Stimulated activated naive CD8-positive, alpha-beta T cell treated with anti-CD3 and anti-CD28 coated beads, Interleukin-15, amount 100 ng/mL, for 72 hours (primary cell): ENCODE measurements around the gene FEZF2.

ENCODE experiments used
- ATAC-seq: fragments of 150-1000 bp; cut with Tn5 transposase; 2 replicates; pipeline ENCODE4 v1.10.0; 2021; ENCODE audit warnings: mild to moderate bottlenecking, moderate library complexity
- DNase-seq, 2 donors: peaks; one replicate each; pipeline ENCODE4 v3.0.0; 2021 to 2022
- H3K27ac Mint-ChIP-seq, 2 donors: one replicate each; pipeline ENCODE4 v1.8.0; 2022; ENCODE audit warnings: mild to moderate bottlenecking in 2 of 2, mixed read lengths in 2 of 2, moderate library complexity in 2 of 2
- H3K27me3 Mint-ChIP-seq: one replicate; pipeline ENCODE4 v1.8.0; 2022; ENCODE audit warnings: mixed read lengths
- H3K4me1 Mint-ChIP-seq: one replicate; pipeline ENCODE4 v1.8.0; 2022; ENCODE audit warnings: mild to moderate bottlenecking, mixed read lengths
- H3K4me3 Mint-ChIP-seq, 2 donors: one replicate each; pipeline ENCODE4 v1.8.0; 2022; ENCODE audit warnings: mild to moderate bottlenecking in 2 of 2, mixed read lengths in 2 of 2, moderate library complexity in 1 of 2
- H3K9me3 Mint-ChIP-seq, 2 donors: one replicate each; pipeline ENCODE4 v1.8.0; 2022; ENCODE audit warnings: mixed read lengths in 2 of 2

FEZF2 gene

GRCh38 chr3:62376906-62377877 lies 3.8 kb upstream of the FEZF2 start:
- DNase-seq, result no peak
- no peak for ATAC-seq
- H3K4me1 Mint-ChIP-seq, result peaks cover 17% of the 10 kb centered on the region
- peaks cover 95% of the 10 kb centered on the region for H3K27me3 Mint-ChIP-seq
- H3K27ac Mint-ChIP-seq, result no peak overlapping the region
- H3K4me3 Mint-ChIP-seq, result no peak overlapping the region
- H3K9me3 Mint-ChIP-seq, result no peaks in the 10 kb centered on the region

GRCh38 chr3:62376454-62376720 lies 3.0 kb upstream of the FEZF2 start:
- H3K4me1 Mint-ChIP-seq, result peaks cover 18% of the 10 kb centered on the region
- H3K27ac Mint-ChIP-seq, result no peak overlapping the region
- no peaks in the 10 kb centered on the region for H3K9me3 Mint-ChIP-seq
- no peak for DNase-seq
- H3K27me3 Mint-ChIP-seq, result peaks cover 97% of the 10 kb centered on the region
- no peak overlapping the region for H3K4me3 Mint-ChIP-seq
- ATAC-seq, result no peak

DNA sequence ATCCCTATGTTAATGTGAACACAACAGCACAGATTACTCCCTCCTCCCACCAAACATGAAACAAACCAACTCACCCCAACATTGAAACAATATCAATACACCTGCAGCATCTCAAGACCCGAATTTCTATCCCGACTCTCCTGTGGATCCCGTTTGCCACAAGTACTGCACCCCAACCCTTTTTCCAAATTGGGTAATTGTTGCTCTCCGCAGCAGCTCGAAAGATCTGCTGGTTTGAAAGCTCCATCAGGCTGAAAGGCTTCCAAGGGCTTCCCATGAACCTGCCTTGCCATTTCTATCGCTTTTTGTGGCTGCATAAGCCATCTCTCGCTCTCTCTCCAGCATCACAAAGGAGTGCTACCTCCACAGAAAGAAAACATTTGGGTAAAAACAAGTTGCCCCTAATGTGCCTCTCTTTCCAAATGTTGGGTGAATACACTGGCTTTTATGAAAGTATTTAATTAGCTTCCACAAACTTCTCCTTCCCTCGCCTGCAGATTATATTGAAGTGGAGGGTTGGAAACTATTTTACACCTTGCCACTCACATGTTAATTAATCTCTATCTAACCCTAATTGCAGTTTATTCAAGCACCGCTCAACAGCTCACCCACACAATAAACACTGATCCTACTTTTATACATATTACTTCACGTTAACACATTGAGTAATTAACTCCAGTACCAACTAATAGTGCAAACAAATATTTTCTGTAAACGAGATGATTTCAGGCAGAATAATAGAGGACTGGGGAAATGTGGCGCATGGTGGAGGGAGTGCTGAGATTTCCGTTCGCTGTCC lies 2.5 kb upstream of the FEZF2 start:
- DNase-seq (no peak), ATAC-seq (no peak)
- Mint-ChIP-seq H3K27ac (no peak overlapping the region), H3K4me3 (no peak overlapping the region), H3K4me1 (peaks cover 23% of the 10 kb centered on the region), H3K27me3 (peaks cover 97% of the 10 kb centered on the region), H3K9me3 (no peaks in the 10 kb centered on the region)

DNA sequence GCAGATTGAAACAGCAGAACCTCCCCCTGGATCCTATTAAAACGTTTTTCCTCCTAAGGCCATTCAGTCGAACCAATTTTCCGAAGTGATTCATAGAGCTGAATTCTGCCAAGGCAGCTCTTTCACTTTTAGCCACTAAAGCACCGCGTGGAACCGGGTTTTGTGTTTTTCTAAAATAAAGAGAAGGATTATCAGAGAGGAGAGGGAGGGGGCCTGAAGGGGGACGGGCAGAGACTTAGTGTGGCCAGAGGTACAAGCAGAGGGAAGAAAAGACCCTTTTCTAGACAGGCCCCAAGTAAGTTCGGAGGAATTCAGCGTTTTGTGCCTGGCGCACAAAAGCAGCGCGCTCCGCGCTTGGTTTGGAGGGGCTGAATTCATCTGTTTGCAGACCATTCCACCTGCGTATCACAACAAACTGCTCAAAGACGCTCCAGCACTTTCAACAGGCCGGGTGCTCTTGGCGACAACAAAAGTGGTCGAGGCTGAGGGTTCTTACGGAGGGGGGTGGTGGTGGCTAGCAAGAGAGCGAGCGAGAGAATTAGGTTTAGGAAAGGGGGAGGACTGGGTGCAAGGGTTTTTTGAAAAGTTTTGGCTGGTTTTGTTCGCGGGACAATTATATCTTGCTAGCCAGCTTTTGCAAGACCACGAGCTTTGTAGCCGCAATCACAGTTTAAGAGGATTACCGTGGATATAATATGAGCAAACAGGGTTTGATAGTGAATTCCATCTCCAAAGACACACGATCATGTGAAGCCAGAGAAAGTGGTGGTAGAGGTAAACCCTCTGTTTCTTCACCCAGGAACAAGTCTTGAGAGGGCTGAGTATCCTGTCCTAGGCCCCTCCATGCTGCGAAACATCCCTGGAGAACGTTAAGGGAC lies 1.2 kb upstream of the FEZF2 start:
- DNase-seq (no peak), ATAC-seq (no peak)
- H3K27ac Mint-ChIP-seq, result no peak overlapping the region
- no peaks in the 10 kb centered on the region for H3K9me3 Mint-ChIP-seq
- H3K4me1 Mint-ChIP-seq, result peaks cover 34% of the 10 kb centered on the region
- peak overlapping the region; percentile 59 to 66 for H3K4me3 Mint-ChIP-seq
- peaks cover 97% of the 10 kb centered on the region for H3K27me3 Mint-ChIP-seq

DNA sequence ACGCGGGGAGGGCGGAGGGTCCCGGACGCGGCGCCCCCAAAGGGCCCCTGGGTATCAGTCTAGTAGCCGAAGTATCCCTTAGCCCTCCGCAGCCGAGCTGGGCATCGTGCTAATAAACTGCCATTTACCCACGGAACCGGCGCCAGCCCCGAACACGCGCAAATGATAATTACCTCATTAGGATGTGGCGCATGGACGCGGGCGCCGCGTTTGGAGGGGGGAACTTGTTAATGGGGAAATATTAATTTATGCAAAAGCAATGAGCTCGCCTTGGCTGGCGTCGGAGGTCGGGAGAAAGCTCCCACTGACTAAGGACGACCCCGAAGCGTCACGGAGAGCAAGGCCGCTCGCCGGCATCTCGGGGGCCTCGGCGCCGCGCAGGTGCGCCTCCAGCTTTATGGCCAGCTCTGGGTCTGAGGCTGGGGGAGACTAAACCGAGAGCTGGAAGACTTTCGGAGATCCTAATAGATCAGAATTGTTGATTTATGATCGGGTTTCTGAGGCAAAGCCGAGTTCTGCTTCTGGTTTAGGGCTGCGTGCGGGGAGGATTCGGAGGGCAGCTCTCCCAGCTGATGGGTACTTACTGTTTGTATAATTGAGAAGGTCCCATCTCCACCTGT lies 474 bp upstream of the FEZF2 start:
- Mint-ChIP-seq H3K4me1 (peaks cover 36% of the 10 kb centered on the region), H3K27ac (no peak overlapping the region), H3K9me3 (no peaks in the 10 kb centered on the region), H3K27me3 (peaks cover 97% of the 10 kb centered on the region), H3K4me3 (peak overlapping the region; percentile 59 to 66)
- ATAC-seq (no peak), DNase-seq (no peak)

DNA sequence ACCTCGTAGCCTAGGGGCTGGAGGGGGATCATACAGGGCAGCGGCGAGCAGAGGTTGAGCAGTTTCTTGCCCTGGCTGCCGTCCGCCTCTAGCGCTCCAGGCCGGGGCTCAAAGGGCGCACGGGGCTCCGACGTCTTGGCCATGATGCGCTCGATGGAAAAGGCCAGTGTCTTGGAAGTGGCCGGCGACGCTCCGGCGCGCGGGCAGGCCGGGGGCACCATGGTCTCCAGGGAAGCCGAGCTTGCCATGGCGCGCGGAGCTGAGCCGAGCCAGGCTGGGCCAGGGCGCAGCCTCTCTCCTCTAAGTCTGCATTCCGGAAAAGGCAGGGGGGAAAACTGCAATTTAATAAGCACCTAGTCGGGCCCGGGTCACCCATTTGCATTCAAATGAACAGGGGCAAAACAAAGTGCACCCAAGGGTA lies 719 bp downstream of the FEZF2 start:
- Mint-ChIP-seq H3K27ac (no peak overlapping the region), H3K27me3 (peaks cover 100% of the 10 kb centered on the region), H3K9me3 (no peaks in the 10 kb centered on the region), H3K4me3 (no peak overlapping the region), H3K4me1 (peaks cover 31% of the 10 kb centered on the region)
- DNase-seq, result no peak
- ATAC-seq, result no peak

DNA sequence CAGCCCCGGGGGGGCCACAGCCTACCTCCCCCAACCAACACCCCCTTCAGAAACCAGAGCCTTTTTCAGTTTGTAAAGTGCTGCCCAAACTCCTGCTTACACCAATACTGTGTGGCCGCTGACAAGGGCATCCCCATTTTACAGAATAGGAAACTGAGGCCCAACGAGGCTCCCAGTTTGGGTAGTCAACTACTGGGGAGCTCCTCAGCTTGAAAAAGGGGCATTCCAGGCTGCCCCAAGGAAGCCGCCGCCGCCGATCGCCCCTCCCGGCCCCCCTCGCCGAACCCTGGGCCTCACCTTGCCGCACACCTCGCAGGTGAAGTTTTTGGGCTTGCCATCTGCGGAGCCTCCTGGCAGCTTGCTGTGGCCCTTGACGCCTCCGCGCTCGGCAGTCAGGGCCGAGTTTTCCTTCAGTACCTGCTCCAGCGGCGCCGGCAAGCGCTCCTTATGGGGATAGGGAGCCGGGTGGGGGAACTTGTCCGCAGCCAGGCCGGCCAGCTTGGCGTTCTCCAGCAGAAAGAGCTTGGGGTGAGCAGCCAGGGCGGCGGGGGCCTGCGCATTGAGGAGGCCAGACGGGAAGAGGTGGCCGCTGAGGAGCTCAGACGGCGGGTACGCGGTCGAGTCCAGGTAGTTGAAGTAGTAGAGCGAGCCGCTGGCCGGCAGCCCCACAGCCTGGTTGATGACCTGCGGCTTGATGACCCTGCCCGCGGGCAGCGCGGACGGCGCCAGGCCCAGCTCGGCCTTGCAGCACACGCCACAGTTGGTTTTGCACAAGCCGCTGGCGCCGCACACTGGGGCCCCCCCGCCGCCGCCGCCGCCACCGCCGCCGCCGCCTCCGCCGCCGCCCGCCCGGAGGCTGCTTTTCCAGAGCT lies 1.4 kb downstream of the FEZF2 start:
- Mint-ChIP-seq H3K9me3 (no peaks in the 10 kb centered on the region), H3K27ac (no peak overlapping the region), H3K4me3 (peak overlapping the region in 1 of 2 donors; percentile 29), H3K4me1 (peaks cover 31% of the 10 kb centered on the region), H3K27me3 (peaks cover 100% of the 10 kb centered on the region)
- no peak for ATAC-seq
- DNase-seq, result no peak

GRCh38 chr3:62370858-62371719 lies 2.3 kb downstream of the FEZF2 start:
- Mint-ChIP-seq H3K4me3 (peak overlapping the region in 1 of 2 donors; percentile 38), H3K9me3 (no peaks in the 10 kb centered on the region), H3K27me3 (peaks cover 100% of the 10 kb centered on the region), H3K27ac (no peak overlapping the region), H3K4me1 (peaks cover 31% of the 10 kb centered on the region)
- ATAC-seq (no peak), DNase-seq (no peak)

DNA sequence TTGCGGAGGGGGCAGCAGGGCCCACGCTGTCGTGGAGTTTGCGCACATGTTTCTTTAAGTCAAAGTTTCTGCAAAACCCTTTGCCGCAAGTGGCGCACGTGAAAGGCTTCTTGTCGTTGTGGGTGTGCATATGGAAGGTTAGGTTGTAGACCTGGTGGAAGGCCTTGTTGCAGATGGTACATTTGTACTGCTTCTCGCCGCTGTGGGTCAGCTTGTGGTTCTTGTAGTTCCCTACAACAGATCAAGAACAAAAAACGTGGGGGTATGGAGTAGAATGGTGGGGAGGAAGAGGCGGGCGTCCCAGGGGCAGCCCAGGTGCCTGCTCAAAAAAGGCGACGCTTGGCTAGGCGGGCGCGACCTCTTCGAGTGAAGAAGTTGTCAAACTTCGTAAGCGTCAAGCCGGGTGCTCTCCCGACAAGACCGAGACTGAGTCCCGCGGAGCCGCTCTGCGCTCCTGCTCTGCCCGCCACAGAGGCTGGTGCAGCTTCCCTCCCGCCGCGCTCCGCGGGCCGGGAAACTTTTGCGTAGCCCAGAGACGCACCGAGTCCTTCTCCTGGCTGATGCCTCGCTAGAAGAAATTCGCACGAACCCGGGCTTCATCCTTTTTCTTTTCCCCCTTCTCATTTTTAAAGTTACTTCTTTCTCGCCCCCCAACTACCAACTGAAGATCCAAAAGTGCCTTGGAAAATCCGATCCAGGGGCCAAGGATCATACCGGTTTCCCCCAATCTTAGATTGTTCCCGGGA lies 3.1 kb downstream of the FEZF2 start:
- Mint-ChIP-seq H3K27me3 (peaks cover 100% of the 10 kb centered on the region), H3K27ac (no peak overlapping the region), H3K4me3 (peak overlapping the region in 1 of 2 donors; percentile 38), H3K4me1 (peaks cover 31% of the 10 kb centered on the region), H3K9me3 (peaks cover 0 to 4% of the 10 kb centered on the region in 2 donors)
- DNase-seq (no peak), ATAC-seq (no peak)

DNA sequence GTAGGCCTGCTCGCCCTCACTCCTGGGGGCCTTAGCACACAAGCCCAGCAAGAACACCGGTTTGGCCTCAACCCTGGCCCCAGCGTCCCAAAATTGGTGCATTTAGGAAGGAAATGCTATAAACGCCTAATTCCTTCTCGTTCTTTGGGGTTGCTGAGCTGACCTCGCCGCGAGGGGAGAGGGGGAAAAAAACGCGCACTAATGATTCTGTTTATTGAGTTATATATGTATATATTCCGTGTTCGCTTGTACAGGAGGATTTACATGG lies 3.9 kb downstream of the FEZF2 start:
- no peak for ATAC-seq
- DNase-seq, result no peak
- Mint-ChIP-seq H3K9me3 (peaks cover 0 to 4% of the 10 kb centered on the region in 2 donors), H3K27me3 (peaks cover 100% of the 10 kb centered on the region), H3K4me3 (peak overlapping the region in 1 of 2 donors; percentile 15), H3K27ac (no peak overlapping the region), H3K4me1 (peaks cover 26% of the 10 kb centered on the region)

GRCh38 chr3:62368705-62369475 lies 4.5 kb downstream of the FEZF2 start:
- peaks cover 20% of the 10 kb centered on the region for H3K4me1 Mint-ChIP-seq
- peak overlapping the region; percentile 9 to 35 for H3K4me3 Mint-ChIP-seq
- H3K27ac Mint-ChIP-seq, result no peak overlapping the region
- peaks cover 96% of the 10 kb centered on the region for H3K27me3 Mint-ChIP-seq
- DNase-seq, result no peak
- ATAC-seq, result no peak
- H3K9me3 Mint-ChIP-seq, result peaks cover 0 to 4% of the 10 kb centered on the region in 2 donors

DNA sequence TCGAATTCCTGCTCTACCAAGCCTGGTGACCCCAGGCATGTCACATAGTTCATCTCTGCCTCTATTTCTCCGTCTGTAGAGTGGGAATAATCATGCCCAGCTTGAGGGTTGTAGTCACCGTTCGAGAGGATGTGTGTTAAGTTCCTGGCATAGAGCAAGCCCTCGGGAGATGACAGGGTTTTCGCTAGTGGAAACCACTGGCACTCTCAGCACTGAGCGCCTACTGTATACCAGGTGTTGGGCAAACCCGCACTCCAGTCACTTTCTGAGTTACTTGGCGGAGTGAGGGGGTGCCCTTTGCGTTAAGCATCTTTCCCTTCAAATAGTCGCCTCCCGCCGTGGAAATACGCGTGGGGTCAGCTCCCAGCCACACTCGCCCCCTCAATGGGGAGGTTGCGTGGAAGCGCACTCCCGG lies 5.1 kb downstream of the FEZF2 start:
- Mint-ChIP-seq H3K4me3 (peak overlapping the region in 1 of 2 donors; percentile 9), H3K9me3 (peaks cover 0 to 4% of the 10 kb centered on the region in 2 donors), H3K27me3 (peaks cover 90% of the 10 kb centered on the region), H3K4me1 (peaks cover 18% of the 10 kb centered on the region), H3K27ac (no peak overlapping the region)
- no peak for DNase-seq
- ATAC-seq, result no peak
